Hematopoietic multipotent progenitor cell treated with erythropoietin and hydrocortisone succinate and interleukin-3 and kit ligand, for 6 days (in vitro differentiated cells): ENCODE data around the gene ADAMTS2.

Experiments
- DNase-seq: peaks from one replicate; pipeline ENCODE4 v3.0.0-alpha.2; 2015

Gene ADAMTS2

DNA sequence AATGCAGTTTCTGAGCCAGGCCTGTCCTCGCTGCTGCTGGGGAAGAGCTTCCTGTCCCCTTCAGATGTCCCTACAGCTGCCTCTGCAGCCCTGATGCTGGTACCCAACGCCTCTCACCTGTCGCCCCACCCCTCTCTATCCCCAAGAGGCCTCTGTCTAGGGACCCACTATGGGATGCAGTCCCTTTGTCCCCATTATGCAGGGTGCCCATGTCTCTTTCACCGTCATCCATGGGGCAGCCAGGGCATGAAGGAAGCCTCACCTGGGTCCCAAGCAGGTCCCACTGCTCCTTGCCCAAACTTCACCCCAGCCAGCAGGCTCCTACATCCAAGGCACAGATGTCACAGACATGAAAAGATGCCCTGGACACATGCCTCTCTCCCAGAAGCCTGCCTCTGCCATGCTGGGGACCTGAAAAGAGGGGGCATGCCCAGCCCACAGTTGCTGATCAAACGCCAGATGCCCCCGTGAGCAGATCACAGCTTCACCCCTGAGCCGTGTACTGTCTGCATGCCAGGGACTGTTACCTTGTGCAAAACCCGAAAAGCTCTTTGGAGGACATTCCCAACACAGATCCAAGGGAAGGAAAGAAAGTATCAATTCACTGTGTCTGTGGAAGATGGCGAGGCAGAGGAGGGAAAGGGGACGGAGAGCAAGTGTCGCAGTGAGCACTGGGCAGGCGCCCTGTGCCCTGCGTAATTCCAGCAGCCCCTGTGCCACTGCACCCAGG lies 81.0 kb downstream of the ADAMTS2 start:
- DNase-seq, result no peak

GRCh38 chr5:179263391-179264052 lies 81.7 kb downstream of the ADAMTS2 start:
- no peak for DNase-seq

GRCh38 chr5:179262126-179262920 lies 82.9 kb downstream of the ADAMTS2 start:
- no peak for DNase-seq

DNA sequence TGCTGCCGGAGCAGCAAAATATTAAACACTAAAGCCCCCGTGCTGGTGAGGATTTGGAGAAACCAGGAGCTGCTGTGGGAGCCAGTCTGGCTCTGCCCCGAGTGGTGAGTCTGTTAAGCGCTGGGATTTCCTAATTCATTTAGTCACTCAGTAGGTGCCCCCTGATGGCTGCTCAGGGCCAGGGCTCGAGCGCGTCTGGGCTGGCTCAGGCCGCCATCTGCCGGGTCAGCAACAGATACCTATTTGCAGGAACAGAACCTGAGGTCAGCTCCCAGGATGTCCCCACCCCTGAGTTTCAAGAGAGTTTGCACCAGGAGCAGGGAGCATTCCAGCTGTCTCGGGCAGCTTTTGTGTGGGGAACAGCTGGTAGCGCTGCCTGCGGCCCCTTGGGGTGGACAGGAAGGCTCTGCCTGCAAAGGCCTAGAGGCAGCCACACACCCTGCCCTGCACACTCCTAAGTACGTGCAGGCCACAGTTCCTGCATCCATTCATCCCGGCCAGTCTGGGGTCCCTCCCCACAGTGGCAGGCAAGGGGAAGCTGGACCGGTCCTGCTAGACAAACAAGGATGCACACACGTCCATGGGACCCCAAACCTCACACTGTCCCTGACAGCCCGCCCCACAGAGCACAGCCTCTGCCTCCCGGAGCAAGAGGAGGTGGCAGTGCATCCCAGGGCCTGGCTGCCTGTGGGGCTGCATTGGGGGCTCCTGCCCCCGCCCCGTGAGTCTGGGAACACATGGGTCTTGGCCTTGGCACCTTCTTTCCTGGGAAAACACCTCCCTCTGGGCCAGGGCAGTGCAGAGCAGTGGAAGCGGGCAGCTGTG lies 83.7 kb downstream of the ADAMTS2 start:
- DNase-seq, result peak; percentile 43

DNA sequence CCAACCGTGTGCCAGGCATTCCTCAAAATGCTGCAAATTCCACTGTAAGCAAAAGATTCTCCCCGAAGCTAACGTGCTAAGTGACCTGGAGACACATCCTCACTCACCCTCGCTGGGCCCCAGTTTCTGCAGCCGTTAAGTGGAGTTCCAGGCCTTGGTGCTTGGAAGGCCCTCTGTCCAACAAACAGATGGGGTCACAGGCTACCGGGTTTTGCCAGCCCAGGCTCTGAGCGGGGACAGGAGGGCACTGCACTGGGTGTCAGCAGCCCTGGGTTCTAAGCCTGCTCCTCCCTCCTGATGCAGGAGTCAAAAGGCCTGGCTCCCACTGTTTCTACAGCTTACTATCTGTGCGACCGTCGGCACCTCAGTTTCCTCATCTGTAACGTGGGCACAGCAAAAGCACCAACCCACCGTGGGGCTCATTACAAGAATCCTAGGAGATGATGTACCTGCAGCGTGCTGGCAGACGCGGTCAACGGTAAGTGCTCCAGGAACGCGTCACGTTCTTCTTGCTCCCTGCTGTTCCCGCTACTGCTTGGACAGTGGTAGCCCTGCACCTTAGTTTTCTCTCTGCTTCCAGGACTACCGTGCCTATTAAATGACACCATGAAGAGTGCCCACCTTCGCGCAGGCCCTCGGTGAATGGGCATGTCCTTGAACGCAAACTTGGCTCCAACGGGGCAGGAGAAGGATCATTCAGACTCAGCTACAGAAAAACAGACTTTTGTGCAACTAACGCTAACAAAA lies 84.8 kb downstream of the ADAMTS2 start:
- no peak for DNase-seq

GRCh38 chr5:179259731-179260323 lies 85.4 kb downstream of the ADAMTS2 start:
- no peak for DNase-seq

- DNase-seq, result no peak
These were observed 86.1 kb downstream of the ADAMTS2 start for GRCh38 chr5:179258922-179259730.

DNA sequence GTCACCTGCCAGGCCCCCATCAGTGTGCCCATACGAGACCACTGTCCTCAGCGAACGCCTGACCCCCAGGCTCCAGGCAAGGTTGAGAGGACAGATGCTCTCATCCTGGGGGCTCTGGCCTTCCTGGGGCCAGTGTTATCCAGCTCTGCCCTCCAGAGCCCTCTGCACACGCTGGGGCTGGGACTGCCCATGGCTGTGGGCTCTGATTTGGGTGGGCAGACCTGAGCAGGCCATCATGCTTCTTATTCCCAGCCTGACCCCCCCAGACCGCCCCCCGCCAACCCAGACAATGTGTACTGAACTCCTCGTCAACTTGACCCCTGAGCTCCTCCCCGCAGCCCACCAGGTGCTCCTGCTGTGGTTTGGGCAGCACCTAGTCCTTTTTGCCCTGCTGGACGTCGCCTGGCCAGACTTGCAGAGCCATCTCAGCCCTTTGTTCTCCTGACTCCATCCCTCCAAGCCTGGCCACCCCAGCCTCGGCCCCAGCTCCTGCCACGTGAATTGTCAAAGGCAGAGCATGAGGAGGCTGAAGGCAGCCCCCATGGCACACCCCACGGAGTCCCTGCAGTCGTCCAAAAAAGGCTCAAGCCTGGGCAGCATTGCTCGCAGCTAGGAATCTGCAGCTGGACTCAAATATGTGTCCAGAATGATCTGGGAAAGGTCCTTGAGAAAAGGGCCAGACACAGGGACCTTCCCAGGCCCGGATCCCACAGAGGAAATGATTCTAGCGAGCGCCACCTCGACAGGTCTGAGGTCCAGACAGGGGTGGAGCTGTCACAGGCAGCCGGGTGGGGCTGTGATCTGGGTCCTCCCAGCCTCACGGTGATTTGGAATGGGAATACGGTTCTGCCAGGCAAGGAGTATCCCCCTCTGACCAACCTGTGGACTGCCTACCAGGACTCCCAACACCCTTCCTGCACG lies 87.0 kb downstream of the ADAMTS2 start:
- DNase-seq, result no peak

GRCh38 chr5:179257176-179257682 lies 88.0 kb downstream of the ADAMTS2 start:
- DNase-seq, result no peak

DNA sequence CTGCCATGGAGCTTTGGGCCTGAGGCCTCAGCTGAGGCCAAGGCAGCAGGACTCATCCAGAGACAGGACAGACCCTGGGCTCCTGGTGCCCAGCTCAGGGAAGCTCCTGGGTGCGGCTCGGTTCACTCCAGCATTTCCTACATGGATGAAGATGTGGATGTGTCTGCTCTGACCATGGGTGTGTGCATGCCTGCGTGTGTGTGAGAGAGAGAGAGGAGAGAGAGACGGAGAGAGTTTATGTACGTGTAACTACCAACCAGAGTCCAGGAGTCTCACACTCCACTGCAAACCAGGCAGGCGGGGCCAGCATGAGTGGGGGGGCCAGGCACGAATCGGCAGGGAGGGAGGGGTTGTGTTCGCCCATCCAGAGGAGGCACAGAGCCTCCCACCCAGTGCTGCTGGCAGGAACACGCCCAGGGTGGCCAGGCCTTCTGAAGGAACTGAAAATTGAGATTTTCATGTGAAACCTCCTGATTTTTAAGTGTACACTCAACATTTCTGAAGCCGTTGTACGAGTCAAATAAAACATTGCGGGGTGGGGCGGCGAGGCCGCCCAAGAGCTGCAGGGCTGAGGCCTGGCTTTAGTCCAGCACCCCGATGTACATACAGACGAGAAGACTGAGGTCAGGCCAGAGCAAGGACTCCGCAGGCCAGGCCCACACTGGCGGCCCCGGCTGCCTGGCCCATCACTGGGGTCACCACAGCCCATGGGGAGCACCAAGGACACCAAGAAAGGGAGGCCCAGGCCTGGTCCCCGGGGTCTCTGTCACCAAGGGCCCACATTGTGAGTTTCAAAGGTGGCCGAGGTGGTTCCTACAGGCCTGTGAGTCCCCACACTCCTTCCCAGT lies 88.7 kb downstream of the ADAMTS2 start:
- DNase-seq, result no peak

DNA sequence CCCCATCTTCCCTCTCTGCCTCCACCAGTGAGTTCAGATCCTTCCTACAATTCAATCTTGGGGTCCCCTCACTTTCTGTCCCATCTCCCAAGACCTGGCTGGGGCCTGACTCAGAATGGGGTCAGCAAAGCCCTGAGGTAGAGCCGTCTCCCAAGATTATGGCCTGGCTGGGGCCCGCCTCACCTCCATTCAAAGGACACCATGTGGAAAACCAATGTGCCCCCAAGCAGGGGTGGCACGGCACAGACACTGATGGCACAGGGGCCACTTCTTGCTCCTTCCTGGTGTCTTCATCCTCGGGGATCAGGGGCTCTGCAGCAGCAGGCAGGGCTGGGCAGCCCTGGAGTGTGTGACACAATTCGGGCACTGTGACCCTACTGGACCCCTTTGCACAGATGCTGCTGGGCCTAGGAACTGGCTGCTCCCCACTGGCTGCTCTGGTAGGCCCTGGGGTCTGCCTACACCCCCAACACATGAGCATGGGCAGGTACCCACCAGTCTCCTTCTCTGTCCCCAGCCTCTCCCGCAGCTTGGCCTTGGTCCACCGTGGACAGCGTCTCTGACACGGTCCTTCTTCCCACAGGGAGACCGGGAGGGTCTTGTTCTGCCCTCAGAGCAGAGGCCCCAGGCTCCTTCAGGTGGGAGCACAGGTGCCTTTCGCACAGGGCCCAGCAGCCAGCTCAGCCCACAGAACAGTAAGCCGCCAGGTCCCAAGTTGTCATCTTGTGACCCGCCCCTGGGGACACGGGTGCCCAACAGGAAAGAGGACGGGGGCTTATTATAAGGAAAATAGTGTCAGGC lies 89.5 kb downstream of the ADAMTS2 start:
- DNase-seq, result no peak

DNA sequence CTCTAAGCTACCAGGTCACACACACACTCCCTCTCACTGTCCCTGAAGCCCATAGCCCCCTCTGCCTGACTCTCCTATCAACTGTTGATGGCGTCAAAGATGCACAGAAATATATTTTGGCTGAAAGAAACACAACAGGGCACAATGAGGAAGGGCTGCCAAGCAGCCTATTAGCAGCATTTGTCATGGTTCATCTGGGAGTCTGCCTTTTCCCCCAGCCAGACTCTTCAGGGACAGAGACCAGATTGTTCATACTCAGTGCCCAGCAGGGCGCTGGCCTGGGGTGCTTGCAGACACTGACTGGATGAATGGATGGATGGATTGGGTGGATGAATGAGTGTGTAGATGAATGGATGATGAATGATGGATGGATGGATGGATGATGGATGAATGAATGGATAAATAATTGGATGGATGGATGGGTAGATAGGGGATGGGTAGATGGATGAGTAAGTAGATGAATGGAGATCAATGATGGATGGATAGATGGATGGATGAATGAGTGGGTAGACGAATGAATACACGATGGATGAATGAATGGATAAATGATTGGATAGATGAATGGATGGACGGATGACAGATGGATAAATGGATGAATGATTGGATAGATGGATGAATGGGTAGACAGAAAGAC lies 90.5 kb downstream of the ADAMTS2 start:
- no peak for DNase-seq

DNA sequence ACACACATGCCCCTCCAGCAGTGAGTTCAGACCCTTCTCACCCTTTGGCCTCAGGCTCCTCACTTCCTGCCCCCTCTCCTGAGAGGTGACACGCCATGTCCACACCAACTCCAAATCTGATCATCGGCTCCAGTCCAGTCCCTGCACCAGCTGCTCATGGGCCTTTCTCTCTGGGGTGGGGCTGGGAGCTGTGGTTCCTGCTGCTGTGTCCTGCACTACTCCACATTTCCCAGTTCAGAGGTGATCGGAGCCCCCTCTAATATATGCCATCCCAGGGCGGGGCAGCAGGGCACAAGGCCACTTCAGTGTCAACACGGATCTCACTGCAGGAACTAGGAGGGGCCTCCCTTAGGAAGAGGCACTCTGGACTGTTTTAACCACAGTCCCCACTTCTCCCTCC lies 91.5 kb downstream of the ADAMTS2 start:
- DNase-seq, result no peak

- DNase-seq, result no peak
These were observed 93.8 kb downstream of the ADAMTS2 start for GRCh38 chr5:179251276-179251969.

DNA sequence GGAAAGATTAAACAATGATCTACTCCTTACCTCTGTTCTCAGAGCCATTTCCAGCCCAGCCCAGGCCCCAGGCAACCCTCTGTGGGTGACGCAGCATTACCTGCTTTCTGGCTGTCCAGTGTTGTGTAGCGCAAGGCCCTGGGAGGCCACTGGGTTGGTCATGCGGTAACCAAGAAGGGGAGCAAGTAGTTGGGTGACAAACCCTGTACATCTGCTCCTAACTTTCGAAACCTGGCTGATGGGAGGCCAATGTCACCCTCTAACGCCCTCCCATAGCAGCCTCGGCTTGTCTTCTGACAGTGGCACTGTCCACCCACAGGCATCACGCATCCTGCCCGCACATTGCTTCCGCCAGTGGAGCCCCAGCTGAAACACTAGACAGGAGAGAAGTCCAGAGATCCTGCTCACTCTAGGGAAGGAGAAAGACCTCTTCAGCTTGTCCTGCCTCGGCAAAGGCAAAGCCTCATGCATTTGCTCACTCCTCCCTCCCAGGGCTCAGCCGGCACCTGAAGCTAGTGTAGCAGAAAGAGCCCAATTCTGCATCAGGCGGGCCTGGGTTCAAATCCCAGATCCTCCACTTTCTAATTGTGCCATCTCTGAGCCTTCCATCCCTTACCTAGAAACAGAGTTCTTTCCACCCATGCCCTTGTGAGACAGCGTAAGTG lies 94.6 kb downstream of the ADAMTS2 start:
- DNase-seq, result no peak

- DNase-seq, result no peak
These were observed 99.0 kb downstream of the ADAMTS2 start for GRCh38 chr5:179246227-179246626.
